Activated T-helper 2 cell treated with anti-CD3 and anti-CD28 coated beads, Interferon-gamma antibody, Interleukin-2, Interleukin-4, amounts not matched to agents 10 μg/mL and 5 μg/mL and 100 μg/mL, durations not matched to agents 14 hours and 24 hours and 36 hours (primary cell): Measurements from ENCODE around the gene SPPL2B. TPM values are rescaled to one million over a fixed set of nuclear protein-coding genes. Genes with fewer than 3 reads are reported as not detected.
A peak's percentile ranks its signal among the peaks of the same experiment; 100 is the strongest.
"Not testable (repeated sequence)": the region's sequence is repeated elsewhere in the genome, so short reads cannot be mapped to it uniquely, and the experiment has no call there.

Source experiments
- DNase-seq: peaks from one replicate; pipeline ENCODE4 v3.0.0; 2021; ENCODE audit warnings: low spot score
- H3K27ac Mint-ChIP-seq: one replicate; pipeline ENCODE4 v1.8.0; 2021; ENCODE audit warnings: mixed read lengths
- H3K27me3 Mint-ChIP-seq: one replicate; pipeline ENCODE4 v1.8.0; 2021; ENCODE audit warnings: low read depth, mixed read lengths
- H3K36me3 Mint-ChIP-seq: one replicate; pipeline ENCODE4 v1.8.0; 2021; ENCODE audit warnings: low read depth, mixed read lengths
- H3K4me1 Mint-ChIP-seq: one replicate; pipeline ENCODE4 v1.8.0; 2021; ENCODE audit warnings: low read depth, mixed read lengths
- H3K4me3 Mint-ChIP-seq: one replicate; pipeline ENCODE4 v1.8.0; 2021; ENCODE audit warnings: low read depth, mild to moderate bottlenecking, moderate library complexity, mixed read lengths
- H3K9me3 Mint-ChIP-seq: one replicate; pipeline ENCODE4 v1.8.0; 2021; ENCODE audit warnings: mixed read lengths
- intact Hi-C: fragments of 100-400 bp; cut with micrococcal nuclease; formaldehyde crosslinking; loops from one replicate; pipeline ENCODE4 v1.15.1; 2023
- total RNA-seq: library from RNA; stranded (reverse); gene quantifications from 2 replicates; pipeline ENCODE4 v1.2.3, GENCODE V29; 2022

The SPPL2B gene, protein sequence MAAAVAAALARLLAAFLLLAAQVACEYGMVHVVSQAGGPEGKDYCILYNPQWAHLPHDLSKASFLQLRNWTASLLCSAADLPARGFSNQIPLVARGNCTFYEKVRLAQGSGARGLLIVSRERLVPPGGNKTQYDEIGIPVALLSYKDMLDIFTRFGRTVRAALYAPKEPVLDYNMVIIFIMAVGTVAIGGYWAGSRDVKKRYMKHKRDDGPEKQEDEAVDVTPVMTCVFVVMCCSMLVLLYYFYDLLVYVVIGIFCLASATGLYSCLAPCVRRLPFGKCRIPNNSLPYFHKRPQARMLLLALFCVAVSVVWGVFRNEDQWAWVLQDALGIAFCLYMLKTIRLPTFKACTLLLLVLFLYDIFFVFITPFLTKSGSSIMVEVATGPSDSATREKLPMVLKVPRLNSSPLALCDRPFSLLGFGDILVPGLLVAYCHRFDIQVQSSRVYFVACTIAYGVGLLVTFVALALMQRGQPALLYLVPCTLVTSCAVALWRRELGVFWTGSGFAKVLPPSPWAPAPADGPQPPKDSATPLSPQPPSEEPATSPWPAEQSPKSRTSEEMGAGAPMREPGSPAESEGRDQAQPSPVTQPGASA
- 60.8 and 69.5 TPM in 2 replicates for total RNA-seq

DNA sequence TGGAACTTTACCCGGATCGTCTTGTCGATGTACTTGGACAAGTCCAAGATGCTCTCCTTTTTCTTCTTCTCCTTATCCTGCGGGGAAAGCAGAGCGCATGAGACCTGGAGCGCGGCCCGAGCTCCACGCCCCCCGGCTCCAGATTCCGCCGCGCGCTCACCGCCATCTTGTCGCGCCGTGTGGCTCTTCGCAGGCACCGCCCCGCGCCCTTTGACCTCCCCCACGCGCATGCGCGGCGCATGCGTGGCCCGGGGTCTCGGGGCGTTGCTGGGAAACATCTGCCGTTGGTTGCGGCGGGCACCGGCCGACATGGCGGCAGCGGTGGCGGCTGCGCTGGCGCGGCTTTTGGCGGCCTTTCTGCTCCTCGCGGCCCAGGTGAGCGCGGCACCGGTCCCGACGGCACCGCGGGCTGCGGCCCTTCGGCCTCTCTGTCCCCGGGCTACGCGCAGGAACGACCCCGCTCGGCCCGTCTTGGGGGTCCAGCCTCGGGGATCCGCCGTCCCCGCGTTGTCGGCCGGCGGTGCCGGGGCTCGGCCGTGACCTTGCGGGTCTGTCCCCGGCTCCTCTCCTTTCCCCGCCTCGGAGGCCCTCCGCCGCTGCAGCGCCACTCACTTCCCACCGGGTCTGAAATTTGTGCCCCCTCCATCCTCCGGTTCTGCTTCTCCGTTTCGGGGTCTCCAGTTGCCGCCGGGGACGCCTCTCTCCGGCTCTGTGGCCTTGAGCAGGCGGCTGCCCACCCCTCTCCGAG is at the start of gene SPPL2B, which contains the start of gene LSM7:
TSS of gene SPPL2B (plus strand) at position 284 of the 748 bp plus-strand sequence. CDS start at position 310, 26 bp downstream.
TSS of gene LSM7 (minus strand) at position 186 of the 748 bp plus-strand sequence. CDS start at position 166, 20 bp downstream.
- peak; percentile 90 for DNase-seq
- Mint-ChIP-seq H3K4me3 (peak within 1 kb of the TSS; percentile 100), H3K27me3 (no peaks in the 10 kb centered on the region), H3K27ac (peak within 1 kb of the TSS; percentile 100), H3K36me3 (peaks cover 39% of the 10 kb centered on the region), H3K4me1 (peaks cover 44% of the 10 kb centered on the region), H3K9me3 (no peaks in the 10 kb centered on the region)
- intact Hi-C loops: loop anchor here (5.0 kb wide), 2 partner anchors 56 to 91 kb away; partner anchors contain the start of genes PLEKHJ1 and SF3A2

DNA sequence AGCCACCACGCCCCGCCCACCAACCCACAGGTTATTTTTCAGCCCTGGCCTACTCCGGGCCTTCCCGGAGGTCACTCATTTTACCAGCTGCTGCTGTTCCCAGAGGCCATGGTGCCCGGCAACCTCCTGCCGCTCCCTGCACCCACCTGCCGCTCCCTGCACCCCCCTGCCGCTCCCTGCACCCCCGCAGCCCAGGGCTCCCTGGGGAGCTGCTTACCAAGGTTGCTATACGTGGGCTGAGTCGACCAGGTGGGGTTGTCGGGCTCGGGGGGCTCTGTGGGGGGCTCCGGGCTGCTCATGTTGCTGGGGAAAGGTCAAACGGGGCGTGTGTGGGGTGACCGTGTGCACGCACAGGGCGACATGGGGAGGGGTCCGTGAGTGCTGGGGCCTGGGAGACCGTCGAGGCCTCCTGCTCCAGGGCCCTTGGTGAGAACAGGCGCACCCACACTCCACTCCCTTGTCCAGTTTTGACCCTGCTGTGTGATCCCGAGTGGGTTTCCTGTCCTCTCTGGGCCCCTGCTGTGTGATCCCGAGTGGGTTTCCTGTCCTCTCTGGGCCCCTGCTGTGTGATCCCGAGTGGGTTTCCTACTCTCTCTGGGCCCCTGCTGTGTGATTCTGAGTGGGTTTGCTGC is 47.7 kb upstream of the SPPL2B start:
- intact Hi-C loops: no loop called here
- H3K4me3 Mint-ChIP-seq: no peak overlapping the region
- no peak overlapping the region for H3K27ac Mint-ChIP-seq

DNA sequence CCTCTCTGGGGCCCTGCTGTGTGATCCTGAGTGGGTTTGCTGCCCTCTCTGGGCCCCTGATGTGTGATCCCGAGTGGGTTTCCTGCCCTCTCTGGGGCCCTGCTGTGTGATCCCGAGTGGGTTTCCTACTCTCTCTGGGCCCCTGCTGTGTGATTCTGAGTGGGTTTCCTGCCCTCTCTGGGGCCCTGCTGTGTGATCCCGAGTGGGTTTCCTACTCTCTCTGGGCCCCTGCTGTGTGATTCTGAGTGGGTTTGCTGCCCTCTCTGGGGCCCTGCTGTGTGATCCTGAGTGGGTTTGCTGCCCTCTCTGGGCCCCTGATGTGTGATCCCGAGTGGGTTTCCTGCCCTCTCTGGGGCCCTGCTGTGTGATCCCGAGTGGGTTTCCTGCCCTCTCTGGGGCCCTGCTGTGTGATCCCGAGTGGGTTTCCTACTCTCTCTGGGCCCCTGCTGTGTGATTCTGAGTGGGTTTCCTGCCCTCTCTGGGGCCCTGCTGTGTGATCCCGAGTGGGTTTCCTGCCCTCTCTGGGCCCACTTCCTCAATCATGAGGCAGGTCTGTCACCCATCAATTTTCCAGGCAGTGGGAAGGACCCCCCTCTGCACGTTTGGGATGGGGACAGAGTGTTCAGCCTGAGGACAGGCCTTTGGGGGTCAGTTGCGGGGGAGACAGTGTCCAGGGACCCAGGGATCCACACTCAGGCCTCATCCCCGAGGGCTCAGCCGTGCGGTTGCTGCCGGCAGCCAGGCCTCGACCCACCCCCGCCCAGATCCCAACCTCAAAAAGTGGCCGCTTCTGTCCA is 47.0 kb upstream of the SPPL2B start:
- H3K9me3 Mint-ChIP-seq, intact Hi-C loops, H3K27me3 Mint-ChIP-seq, H3K36me3 Mint-ChIP-seq, H3K27ac Mint-ChIP-seq, DNase-seq, H3K4me1 Mint-ChIP-seq, H3K4me3 Mint-ChIP-seq: not testable (repeated sequence)

More for the DNA sequence above, 47.7 kb upstream of the SPPL2B start:
- Mint-ChIP-seq H3K36me3 (peaks cover 4% of the 10 kb centered on the region), H3K4me1 (peaks cover 4% of the 10 kb centered on the region), H3K9me3 (no peaks in the 10 kb centered on the region), H3K27me3 (peaks cover 5% of the 10 kb centered on the region)
- DNase-seq: no peak

DNA sequence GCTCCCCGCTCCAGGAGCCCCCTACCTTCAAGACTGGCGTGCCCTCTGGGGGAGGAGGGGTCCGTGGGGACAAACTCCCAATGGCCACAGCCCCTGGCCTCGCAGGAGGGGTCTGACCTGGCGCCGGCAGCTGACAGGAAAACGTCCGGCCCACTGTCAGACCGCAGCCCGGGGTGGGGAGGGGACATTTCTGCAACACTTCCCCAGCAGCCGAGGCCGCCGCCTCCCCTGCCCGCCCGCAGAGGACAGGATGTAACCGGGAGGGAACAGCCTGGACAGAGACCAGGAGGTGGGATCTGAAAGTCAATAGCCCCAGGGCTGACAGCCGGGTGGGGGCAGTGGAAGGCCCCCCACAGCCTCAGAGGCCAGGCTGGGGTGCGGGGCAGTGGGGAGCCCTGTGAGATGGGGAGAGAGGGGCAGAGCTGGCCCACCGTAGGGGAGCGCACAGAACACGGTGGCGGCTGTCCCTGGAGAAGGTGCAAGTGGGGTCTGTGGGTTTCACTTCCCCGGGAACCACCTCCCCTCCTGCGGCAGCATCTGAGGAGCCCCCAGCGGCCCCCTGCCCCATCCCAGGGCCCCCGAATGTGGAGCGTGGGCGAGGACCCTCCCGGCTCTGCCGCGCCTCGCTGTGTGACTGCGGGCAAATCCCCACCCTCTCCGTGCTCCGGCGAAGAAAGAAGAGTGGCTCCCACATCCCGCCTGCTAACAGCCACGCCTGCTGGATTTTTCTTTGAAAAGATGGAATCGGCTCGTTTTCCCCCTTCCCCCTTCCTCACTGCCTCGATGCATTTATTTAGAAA is 46.2 kb upstream of the SPPL2B start, which contains the start of gene PEAK3:
TSS of gene PEAK3 (minus strand) at position 114 of the 800 bp plus-strand sequence. CDS start 1,244 bp downstream, outside the sequence.
- peak within 1 kb of the TSS; percentile 28 for H3K27ac Mint-ChIP-seq
- H3K36me3 Mint-ChIP-seq: peaks cover 1% of the 10 kb centered on the region
- no peak for DNase-seq
- intact Hi-C loops: no loop called here
- peak within 1 kb of the TSS; percentile 51 for H3K4me3 Mint-ChIP-seq
- H3K9me3 Mint-ChIP-seq: no peaks in the 10 kb centered on the region
- peaks cover 4% of the 10 kb centered on the region for H3K4me1 Mint-ChIP-seq
- H3K27me3 Mint-ChIP-seq: peaks cover 5% of the 10 kb centered on the region

- H3K27ac Mint-ChIP-seq: no peak overlapping the region
Measured at GRCh38 chr19:2282862-2283237, 45.6 kb upstream of the SPPL2B start.

GRCh38 chr19:2283835-2284507 is 44.5 kb upstream of the SPPL2B start:
- peaks cover 5% of the 10 kb centered on the region for H3K27me3 Mint-ChIP-seq
- H3K27ac Mint-ChIP-seq: no peak overlapping the region
- no peak overlapping the region for H3K4me3 Mint-ChIP-seq
- H3K9me3 Mint-ChIP-seq: no peaks in the 10 kb centered on the region
- intact Hi-C loops: no loop called here
- H3K4me1 Mint-ChIP-seq: peaks cover 12% of the 10 kb centered on the region
- DNase-seq: no peak
- peaks cover under 1% of the 10 kb centered on the region for H3K36me3 Mint-ChIP-seq

More at GRCh38 chr19:2282862-2283237, 45.6 kb upstream of the SPPL2B start:
- Mint-ChIP-seq H3K4me3 (peak overlapping the region; percentile 7), H3K27me3 (peaks cover 5% of the 10 kb centered on the region), H3K9me3 (no peaks in the 10 kb centered on the region), H3K36me3 (no peaks in the 10 kb centered on the region), H3K4me1 (peaks cover 4% of the 10 kb centered on the region)
- intact Hi-C loops: no loop called here
- no peak for DNase-seq

DNA sequence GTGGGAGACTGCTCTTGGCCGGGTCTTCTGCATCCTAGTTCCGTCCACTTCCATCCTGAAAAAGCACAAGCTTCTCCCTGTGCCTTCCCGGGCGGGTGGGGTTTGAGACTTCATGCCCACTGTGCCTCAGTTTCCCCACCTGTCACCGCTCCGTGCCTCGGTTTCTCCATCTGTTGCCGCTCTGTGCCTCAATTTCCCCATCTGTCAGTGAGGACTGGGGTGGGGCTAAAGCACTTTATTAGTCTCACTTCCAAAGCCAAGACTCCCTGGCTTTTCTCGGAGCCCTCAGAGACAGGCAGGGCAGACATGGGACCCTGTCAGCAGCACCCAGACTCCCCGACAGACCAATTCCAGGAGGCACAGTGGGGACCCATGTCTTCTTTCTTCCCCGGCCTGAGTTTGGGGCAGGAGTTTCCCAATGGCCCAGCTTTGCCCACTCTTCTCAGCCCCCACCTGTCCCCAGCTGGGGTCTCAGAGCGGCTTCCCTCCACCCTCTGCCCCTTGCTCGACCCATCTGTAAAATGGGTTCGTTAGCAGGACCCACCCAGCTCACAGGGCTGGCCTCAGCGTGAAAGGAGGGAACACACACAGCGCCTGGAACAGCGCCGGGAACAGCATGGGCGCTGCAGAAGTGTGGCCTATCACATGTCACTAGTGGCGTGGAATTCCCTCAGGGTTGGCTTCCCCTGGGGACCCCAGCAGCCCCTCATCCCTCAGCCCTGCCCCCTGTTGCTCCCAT is 41.9 kb upstream of the SPPL2B start:
- Mint-ChIP-seq H3K9me3 (no peaks in the 10 kb centered on the region), H3K36me3 (peaks cover 8% of the 10 kb centered on the region), H3K27me3 (peaks cover 6% of the 10 kb centered on the region), H3K4me1 (peaks cover 19% of the 10 kb centered on the region), H3K4me3 (no peak overlapping the region), H3K27ac (no peak overlapping the region)
- DNase-seq: no peak
- intact Hi-C loops: no loop called here

DNA sequence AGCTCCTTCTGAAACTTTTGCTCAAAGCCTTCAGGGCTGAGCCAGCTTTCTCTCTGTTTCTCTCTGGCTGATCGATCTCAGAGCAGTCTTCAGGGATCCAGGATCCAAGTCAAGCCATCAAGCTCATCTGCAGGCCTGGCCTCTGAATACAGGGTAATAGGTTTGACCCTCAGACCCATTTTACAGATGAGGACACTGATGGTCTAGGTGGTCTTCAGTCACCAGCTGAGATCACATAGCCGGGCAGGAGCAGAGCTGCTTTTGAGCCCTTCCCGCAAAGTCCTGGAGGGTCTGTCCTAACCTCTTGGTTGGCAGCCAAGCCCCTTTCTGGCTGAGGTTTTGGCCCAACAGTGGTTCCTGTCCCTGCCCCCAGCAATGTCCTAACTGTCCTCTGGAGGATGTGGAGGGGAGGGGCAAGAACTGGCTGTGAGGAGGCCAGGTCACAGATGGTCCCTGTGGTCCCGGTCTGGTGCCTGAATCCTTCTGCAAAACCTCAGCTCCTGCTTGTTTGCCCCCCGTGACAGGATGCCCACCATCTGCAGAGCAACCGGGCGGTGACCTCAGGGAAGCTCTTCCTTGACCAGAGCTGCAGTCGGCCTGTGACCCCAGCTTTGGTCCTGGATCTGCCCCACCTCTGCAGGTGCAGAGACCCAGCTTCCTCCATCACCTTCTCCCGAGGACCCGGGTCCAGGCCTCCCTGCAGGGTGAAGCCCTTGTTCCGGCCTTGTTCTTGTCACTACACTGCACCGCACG is 40.7 kb upstream of the SPPL2B start:
- H3K27me3 Mint-ChIP-seq: peaks cover 4% of the 10 kb centered on the region
- intact Hi-C loops: no loop called here
- no peak for DNase-seq
- peaks cover 15% of the 10 kb centered on the region for H3K4me1 Mint-ChIP-seq
- no peak overlapping the region for H3K27ac Mint-ChIP-seq
- no peaks in the 10 kb centered on the region for H3K9me3 Mint-ChIP-seq
- H3K36me3 Mint-ChIP-seq: peaks cover 13% of the 10 kb centered on the region
- no peak overlapping the region for H3K4me3 Mint-ChIP-seq

GRCh38 chr19:2288338-2288817 is 40.1 kb upstream of the SPPL2B start:
- Mint-ChIP-seq H3K4me3 (peak overlapping the region; percentile 85), H3K27ac (peak overlapping the region; percentile 62), H3K36me3 (peaks cover 16% of the 10 kb centered on the region), H3K9me3 (no peaks in the 10 kb centered on the region), H3K27me3 (peaks cover 2% of the 10 kb centered on the region), H3K4me1 (peaks cover 15% of the 10 kb centered on the region)
- intact Hi-C loops: no loop called here
- DNase-seq: no peak
